H1 (cell line): ENCODE results near the gene CD4. TPM values are rescaled to one million over a fixed set of nuclear protein-coding genes. Genes with fewer than 3 reads are reported as not detected.

ENCODE experiments used
- CTCF ChIA-PET: fragments of 300-600 bp; sonication (Branson Sonifier 250); formaldehyde crosslinking; loops from one replicate; lab custom pipeline; 2021; ENCODE audit not compliant: partially characterized antibody; lab: Charles Lee
- POLR2A ChIA-PET: fragments of 300-600 bp; sonication (Branson Sonifier 250); formaldehyde crosslinking; loops from one replicate; lab custom pipeline; 2021; ENCODE audit warnings: inconsistent platforms; ENCODE audit not compliant: partially characterized antibody; lab: Charles Lee
- DNase-seq, 2 experiments: peaks; one replicate each; pipeline versions ENCODE4 v3.0.0 to v3.0.0-alpha.2; 2010 to 2022; ENCODE audit warnings: low spot score in 2 of 2, low read depth in 1 of 2, mixed read lengths in 1 of 2
- FAIRE-seq: peaks from 2 replicates; lab custom pipeline; 2011; peaks lifted over from hg19 to GRCh38; lab: Jason Lieb, UNC
- H2AFZ ChIP-seq: 2 replicates; pipeline ENCODE4 v1.8.1; 2012; ENCODE audit warnings: low read length, inconsistent platforms
- H2AK5ac ChIP-seq: 2 replicates; pipeline ENCODE4 v1.6.1; 2013; ENCODE audit warnings: low read depth, low read length
- H2BK120ac ChIP-seq: replicated peaks from 2 replicates; pipeline ENCODE3; 2013; ENCODE audit warnings: low read depth, low read length, inconsistent platforms
- H2BK12ac ChIP-seq: 2 replicates; pipeline ENCODE4 v1.6.1; 2013; ENCODE audit warnings: low read depth, low read length
- H2BK15ac ChIP-seq: 2 replicates; pipeline ENCODE4 v1.6.1; 2013; ENCODE audit warnings: low read length
- H2BK20ac ChIP-seq: 2 replicates; pipeline ENCODE4 v1.6.1; 2013; ENCODE audit warnings: low read length
- H2BK5ac ChIP-seq: 2 replicates; pipeline ENCODE4 v1.6.1; 2013; ENCODE audit warnings: low read depth, low read length
- H3K14ac ChIP-seq: 2 replicates; pipeline ENCODE4 v1.6.1; 2013; ENCODE audit warnings: inconsistent platforms; ENCODE audit not compliant: insufficient read length
- H3K18ac ChIP-seq: 2 replicates; pipeline ENCODE4 v1.6.1; 2013; ENCODE audit warnings: low read length; ENCODE audit errors: extremely low read depth
- H3K23ac ChIP-seq: 2 replicates; pipeline ENCODE4 v1.6.1; 2013; ENCODE audit warnings: inconsistent platforms; ENCODE audit not compliant: insufficient read length
- H3K23me2 ChIP-seq: 2 replicates; pipeline ENCODE4 v1.6.1; 2013; ENCODE audit warnings: low read depth, low read length
- H3K27ac ChIP-seq: 2 replicates; pipeline ENCODE4 v1.6.1; 2011; ENCODE audit warnings: low read depth, low read length, inconsistent platforms
- H3K27me3 ChIP-seq, 4 experiments: replicated peaks in 1 of 4; 1 replicate in 1 of 4; 2 replicates in 3 of 4; pipeline versions ENCODE4 v1.6.1 to v1.8.1; 2011 to 2013; ENCODE audit warnings: low read length in 3 of 4, mild to moderate bottlenecking in 3 of 4, inconsistent platforms in 2 of 4, mixed read lengths in 2 of 4, moderate library complexity in 1 of 4; ENCODE audit not compliant: control insufficient read depth in 3 of 4, insufficient read depth in 3 of 4; ENCODE audit errors: extremely low read depth in 1 of 4
- H3K36me3 ChIP-seq, 4 experiments: 2 replicates each; pipeline versions ENCODE4 v1.6.1 to v1.8.1; 2011 to 2013; ENCODE audit warnings: mild to moderate bottlenecking in 4 of 4, low read length in 3 of 4, moderate library complexity in 2 of 4, control low read depth in 1 of 4, inconsistent platforms in 1 of 4; ENCODE audit not compliant: insufficient read depth in 4 of 4, control insufficient read depth in 2 of 4
- H3K4ac ChIP-seq: replicated peaks from 2 replicates; pipeline ENCODE3; 2013; ENCODE audit warnings: low read length, low read depth, mixed read lengths, inconsistent platforms; ENCODE audit not compliant: insufficient read length
- H3K4me1 ChIP-seq, 4 experiments: replicated peaks in 1 of 4; 1 replicate in 1 of 4; 2 replicates in 3 of 4; pipeline versions ENCODE4 v1.6.1 to v1.8.1; 2011 to 2013; ENCODE audit warnings: low read length in 3 of 4, inconsistent platforms in 2 of 4, mixed read lengths in 1 of 4; ENCODE audit not compliant: insufficient read depth in 4 of 4, control insufficient read depth in 3 of 4
- H3K4me2 ChIP-seq, 2 experiments: 2 replicates each; pipeline versions ENCODE4 v1.6.1 to v1.8.1; 2011 to 2013; ENCODE audit warnings: low read depth in 2 of 2, low read length in 2 of 2, control low read depth in 1 of 2, inconsistent platforms in 1 of 2, mild to moderate bottlenecking in 1 of 2; ENCODE audit not compliant: insufficient read depth in 1 of 2
- H3K4me3 ChIP-seq, 4 experiments: fragments of 200-600, 300-600 bp in 1 of 4; sonication (generic), shearing (Covaris generic), sonication (Bioruptor Twin) in 1 of 4; 2 replicates each; pipeline versions ENCODE4 v1.5.1 to v1.8.1; 2011 to 2016; ENCODE audit warnings: low read length in 4 of 4, low read depth in 3 of 4, control low read depth in 2 of 4, inconsistent platforms in 2 of 4, mild to moderate bottlenecking in 2 of 4, mixed read lengths in 1 of 4, moderate library complexity in 1 of 4; ENCODE audit not compliant: insufficient read depth in 2 of 4; ENCODE audit errors: extremely low read depth in 1 of 4
- H3K56ac ChIP-seq: replicated peaks from 2 replicates; pipeline ENCODE3; 2013; ENCODE audit warnings: low read depth, mild to moderate bottlenecking, mixed read lengths, low read length, inconsistent platforms; ENCODE audit not compliant: insufficient read length
- H3K79me1 ChIP-seq: 2 replicates; pipeline ENCODE4 v1.6.1; 2013; ENCODE audit warnings: low read depth, low read length, control low read depth
- H3K79me2 ChIP-seq, 2 experiments: 2 replicates each; pipeline versions ENCODE4 v1.6.1 to v1.8.1; 2012 to 2013; ENCODE audit warnings: low read length in 2 of 2, mild to moderate bottlenecking in 2 of 2, inconsistent platforms in 1 of 2; ENCODE audit not compliant: insufficient read depth in 2 of 2, control insufficient read depth in 1 of 2
- H3K9ac ChIP-seq, 4 experiments: replicated peaks in 1 of 4; 1 replicate in 1 of 4; 2 replicates in 3 of 4; pipeline versions ENCODE4 v1.6.1 to v1.8.1; 2011 to 2013; ENCODE audit warnings: low read depth in 3 of 4, low read length in 3 of 4, control low read depth in 2 of 4, mild to moderate bottlenecking in 2 of 4, moderate library complexity in 2 of 4, inconsistent platforms in 1 of 4; ENCODE audit errors: extremely low read depth in 1 of 4
- H3K9me3 ChIP-seq, 2 experiments: 2 replicates each; pipeline versions ENCODE4 v1.6.1 to v1.8.1; 2012 to 2013; ENCODE audit warnings: mild to moderate bottlenecking in 2 of 2, moderate library complexity in 2 of 2, control low read depth in 1 of 2, inconsistent platforms in 1 of 2, low read depth in 1 of 2, low read length in 1 of 2, mixed read lengths in 1 of 2; ENCODE audit not compliant: insufficient read depth in 2 of 2
- H4K20me1 ChIP-seq, 2 experiments: replicated peaks in 1 of 2; 2 replicates each; pipeline versions ENCODE3 to v1.8.1; 2011 to 2013; ENCODE audit warnings: inconsistent platforms in 2 of 2, low read length in 2 of 2, mild to moderate bottlenecking in 1 of 2; ENCODE audit not compliant: insufficient read depth in 2 of 2, control insufficient read depth in 1 of 2
- H4K5ac ChIP-seq: 2 replicates; pipeline ENCODE4 v1.6.1; 2013; ENCODE audit warnings: low read length, low read depth, mixed read lengths, inconsistent platforms; ENCODE audit not compliant: insufficient read length
- H4K8ac ChIP-seq: 2 replicates; pipeline ENCODE4 v1.8.0; 2013; ENCODE audit warnings: mild to moderate bottlenecking, moderate library complexity, low read length, inconsistent platforms; ENCODE audit not compliant: insufficient read depth; ENCODE audit errors: extremely low read depth
- H4K91ac ChIP-seq: replicated peaks from 2 replicates; pipeline ENCODE3; 2013; ENCODE audit warnings: low read length, mixed read lengths, inconsistent platforms; ENCODE audit not compliant: insufficient read length
- GTF2F1 ChIP-seq: IDR thresholded peaks from 2 replicates; pipeline ENCODE4 v1.6.1; 2012; ENCODE audit warnings: low read depth, low read length, improper control_type of control experiment, borderline replicate concordance
- JUN ChIP-seq: IDR thresholded peaks from 2 replicates; pipeline ENCODE4 v1.6.1; 2011; ENCODE audit warnings: low read depth, mild to moderate bottlenecking, improper control_type of control experiment, low read length
- SAP30 ChIP-seq: fragments of 300-600 bp; sonication (generic); IDR thresholded peaks from 2 replicates; pipeline ENCODE4 v1.7.1; 2012; ENCODE audit warnings: low read length, moderate library complexity, mild to moderate bottlenecking, inconsistent platforms; ENCODE audit not compliant: insufficient read depth, insufficient replicate concordance
- WGBS, 2 experiments: shearing (Covaris generic) in 1 of 2; methylation state at CpG; one replicate each; pipeline versions ENCODE4 v1.1.6 to v1.1.7; 2013 to 2015; ENCODE audit warnings: low lambda C conversion rate in 2 of 2, mixed read lengths in 2 of 2, inconsistent platforms in 1 of 2, low coverage in 1 of 2, missing lambda C conversion rate in 1 of 2; ENCODE audit not compliant: insufficient replicate concordance in 2 of 2, insufficient coverage in 1 of 2, insufficient read length in 1 of 2; ENCODE audit errors: extremely low coverage in 1 of 2, missing lambda C conversion rate in 1 of 2; 5-methylcytosine and 5-hydroxymethylcytosine counted together
- polyA plus RNA-seq, 7 experiments: library from polyadenylated mRNA; depleted of rRNA in 3 of 7; stranded (reverse) in 5 of 7; unstranded in 2 of 7; fragments of >200 nt in 5 of 7; fragments of 200-250 nt in 2 of 7; gene quantifications; 1 replicate in 5 of 7; 2 replicates in 1 of 7; 4 replicates in 1 of 7; pipeline versions ENCODE4 v1.2.1 to v1.2.3, GENCODE V29; 2011 to 2013; ENCODE audit warnings: missing spikeins in 2 of 7, mixed read lengths in 2 of 7
- total RNA-seq: library from RNA; stranded (reverse); fragmentation: NEBNext Ultra II Directional; extraction: Animal tissue kit (Norgen Biotek cat#: 25700); gene quantifications from 2 replicates; pipeline ENCODE4 v1.2.1, GENCODE V29; 2021

CD4 gene
- total and polyA plus RNA-seq, 2 of the 8 experiments (the other 6 are each of a cell fraction or from before 2014, with no cell fraction given): 3.4 to 5.1 TPM

DNA sequence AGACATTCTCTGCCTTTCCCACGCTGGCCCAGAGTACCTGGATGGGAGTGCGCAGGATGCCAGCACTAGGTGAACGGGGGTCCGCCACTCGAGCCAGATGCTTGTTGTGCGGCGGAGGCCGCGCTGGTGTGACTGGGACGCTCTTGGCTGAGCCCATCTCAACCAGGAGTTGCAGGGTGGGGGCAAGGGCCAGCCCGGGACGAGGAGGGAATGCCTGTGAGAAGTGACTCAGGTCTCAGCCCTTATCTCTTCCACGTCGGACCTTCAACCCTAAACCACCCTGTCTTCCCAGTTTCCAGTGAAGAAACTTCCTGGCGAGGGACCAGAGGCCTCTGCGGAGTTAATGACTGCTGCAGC, 61.4 kb downstream of the CD4 start:
- peaks cover 0 to 14% (median 3%) of the 10 kb centered on the region in 4 experiments; a peak in 5 of 7 replicates for H3K4me1 ChIP-seq
- H3K79me2 ChIP-seq: peaks cover 0 to 29% of the 10 kb centered on the region in 2 experiments; a peak in 2 of 4 replicates
- ChIA-PET CTCF (interaction anchor here (0.6 to 19.8 kb wide), 7 partner anchors 17 to 238 kb away, joined by 4 to 292 read pairs (median 10); partner anchors contain the start of genes GNB3, MLF2, P3H3 and SPSB2), POLR2A (interaction anchor here (0.6 to 25.7 kb wide), 19 partner anchors 17 to 528 kb away, joined by 3 to 588 read pairs (median 7); partner anchors contain the start of genes C12orf57, GAPDH, GNB3 and GPR162)
- peak overlapping the region; percentile 57 for H3K14ac ChIP-seq
- no peak overlapping the region for H2BK120ac ChIP-seq
- FAIRE-seq (no peak), DNase-seq (no peak)
- peaks cover 9 to 33% (median 23%) of the 10 kb centered on the region in 4 experiments; a peak in 7 of 8 replicates for H3K36me3 ChIP-seq
- H3K79me1 ChIP-seq: peaks cover 2% of the 10 kb centered on the region
- peak overlapping the region; percentile 22 to 55 (median 47) for H3K9ac ChIP-seq
- no peak overlapping the region for H4K91ac ChIP-seq
- peak overlapping the region; percentile 79 to 94 (median 88) for H3K4me3 ChIP-seq
- H2AK5ac ChIP-seq: no peak overlapping the region
- no peaks in the 10 kb centered on the region for H3K27me3 ChIP-seq
- H2BK15ac ChIP-seq: 0 out of 2 replicates have a peak overlapping the region, but pooled peaks have one; percentile 63
- H4K8ac ChIP-seq: peak overlapping the region; percentile 45
- no peak for TF ChIP-seq GTF2F1
- TF ChIP-seq JUN: no peak
- peak; percentile 7 for TF ChIP-seq SAP30
- H2BK12ac ChIP-seq: no peak overlapping the region
- 13% methylated on average over 16 of the region's 16 CpGs; no CpG with 5 or more reads in 1 of the 2 experiments for WGBS, 2 experiments
- H3K56ac ChIP-seq: peak overlapping the region; percentile 22
- H4K20me1 ChIP-seq: peaks cover 0 to 3% of the 10 kb centered on the region in 2 experiments
- no peaks in the 10 kb centered on the region for H3K9me3 ChIP-seq
- H2AFZ ChIP-seq: no peak overlapping the region
- H4K5ac ChIP-seq: no peak overlapping the region
- H3K4ac ChIP-seq: peak overlapping the region; percentile 59
- no peak overlapping the region for H3K18ac ChIP-seq
- H2BK5ac ChIP-seq: peak overlapping the region; percentile 60
- H3K4me2 ChIP-seq: peak overlapping the region; percentile 65 to 96
- no peak overlapping the region for H2BK20ac ChIP-seq
- H3K23ac ChIP-seq: no peak overlapping the region
- H3K23me2 ChIP-seq: peaks cover 13% of the 10 kb centered on the region
- no peak overlapping the region; the same call in 1 of the 2 replicates for H3K27ac ChIP-seq
